ENCODE results near the gene ANO4.

Gene ANO4

GRCh38 chr12:100991102-100991501 is 196.5 kb downstream of the ANO4 start:
- DNase-seq (ENCODE audit: low spot score) = no peak

- DNase-seq (ENCODE audit: low spot score) = no peak
Observed at GRCh38 chr12:100992194-100992593, 197.6 kb downstream of the ANO4 start.

GRCh38 chr12:100993916-100994450 is 199.4 kb downstream of the ANO4 start:
- no peak for DNase-seq (ENCODE audit: low spot score)

- no peak for DNase-seq (ENCODE audit: low spot score)
Observed at GRCh38 chr12:100995201-100995600, 200.6 kb downstream of the ANO4 start.

- DNase-seq (ENCODE audit: low spot score) = no peak
Observed at GRCh38 chr12:100995771-100996170, 201.2 kb downstream of the ANO4 start.

- DNase-seq (ENCODE audit: low spot score) = no peak
Observed at GRCh38 chr12:101001669-101002068, 207.1 kb downstream of the ANO4 start.

GRCh38 chr12:101002696-101003419 is 208.3 kb downstream of the ANO4 start:
- no peak for DNase-seq (ENCODE audit: low spot score)

- DNase-seq (ENCODE audit: low spot score) = no peak
Observed at GRCh38 chr12:101004898-101005297, 210.3 kb downstream of the ANO4 start.

- no peak for DNase-seq (ENCODE audit: low spot score)
Observed at GRCh38 chr12:101009274-101009673, 214.7 kb downstream of the ANO4 start.

- no peak for DNase-seq (ENCODE audit: low spot score)
Observed at GRCh38 chr12:101010896-101011295, 216.3 kb downstream of the ANO4 start.

GRCh38 chr12:101013993-101014392 is 219.4 kb downstream of the ANO4 start:
- no peak for DNase-seq (ENCODE audit: low spot score)

- DNase-seq (ENCODE audit: low spot score) = no peak
Observed at GRCh38 chr12:101015044-101015443, 220.5 kb downstream of the ANO4 start.

GRCh38 chr12:101018540-101018939 is 224.0 kb downstream of the ANO4 start:
- DNase-seq (ENCODE audit: low spot score) = peak; percentile 47

GRCh38 chr12:101019201-101019600 is 224.6 kb downstream of the ANO4 start:
- no peak for DNase-seq (ENCODE audit: low spot score)

- no peak for DNase-seq (ENCODE audit: low spot score)
Observed at GRCh38 chr12:101019667-101020066, 225.1 kb downstream of the ANO4 start.

- no peak for DNase-seq (ENCODE audit: low spot score)
Observed at GRCh38 chr12:101021442-101021841, 226.9 kb downstream of the ANO4 start.

- peak; percentile 65 for DNase-seq (ENCODE audit: low spot score)
Observed at GRCh38 chr12:101021911-101022388, 227.4 kb downstream of the ANO4 start.

- DNase-seq (ENCODE audit: low spot score) = no peak
Observed at GRCh38 chr12:101027200-101027599, 232.6 kb downstream of the ANO4 start.

- DNase-seq (ENCODE audit: low spot score) = no peak
Observed at GRCh38 chr12:101027816-101028215, 233.2 kb downstream of the ANO4 start.

GRCh38 chr12:101038289-101038871 is 243.8 kb downstream of the ANO4 start:
- no peak for DNase-seq (ENCODE audit: low spot score)

GRCh38 chr12:101039848-101040531 is 245.4 kb downstream of the ANO4 start:
- no peak for DNase-seq (ENCODE audit: low spot score)

- no peak for DNase-seq (ENCODE audit: low spot score)
Observed at GRCh38 chr12:101040936-101041335, 246.4 kb downstream of the ANO4 start.

GRCh38 chr12:101042211-101042610 is 247.6 kb downstream of the ANO4 start:
- DNase-seq (ENCODE audit: low spot score) = no peak
